ENCODE measurements around the gene CCDC85B. TPM values are rescaled to one million over a fixed set of nuclear protein-coding genes. Genes with fewer than 3 reads are reported as not detected.
"Not testable (repeated sequence)": the region's sequence is repeated elsewhere in the genome, so short reads cannot be mapped to it uniquely, and the experiment has no call there.

The CCDC85B gene
- total RNA-seq: 10 to 100 TPM; 63.5 to 99.5 (median 84.6) TPM

DNA sequence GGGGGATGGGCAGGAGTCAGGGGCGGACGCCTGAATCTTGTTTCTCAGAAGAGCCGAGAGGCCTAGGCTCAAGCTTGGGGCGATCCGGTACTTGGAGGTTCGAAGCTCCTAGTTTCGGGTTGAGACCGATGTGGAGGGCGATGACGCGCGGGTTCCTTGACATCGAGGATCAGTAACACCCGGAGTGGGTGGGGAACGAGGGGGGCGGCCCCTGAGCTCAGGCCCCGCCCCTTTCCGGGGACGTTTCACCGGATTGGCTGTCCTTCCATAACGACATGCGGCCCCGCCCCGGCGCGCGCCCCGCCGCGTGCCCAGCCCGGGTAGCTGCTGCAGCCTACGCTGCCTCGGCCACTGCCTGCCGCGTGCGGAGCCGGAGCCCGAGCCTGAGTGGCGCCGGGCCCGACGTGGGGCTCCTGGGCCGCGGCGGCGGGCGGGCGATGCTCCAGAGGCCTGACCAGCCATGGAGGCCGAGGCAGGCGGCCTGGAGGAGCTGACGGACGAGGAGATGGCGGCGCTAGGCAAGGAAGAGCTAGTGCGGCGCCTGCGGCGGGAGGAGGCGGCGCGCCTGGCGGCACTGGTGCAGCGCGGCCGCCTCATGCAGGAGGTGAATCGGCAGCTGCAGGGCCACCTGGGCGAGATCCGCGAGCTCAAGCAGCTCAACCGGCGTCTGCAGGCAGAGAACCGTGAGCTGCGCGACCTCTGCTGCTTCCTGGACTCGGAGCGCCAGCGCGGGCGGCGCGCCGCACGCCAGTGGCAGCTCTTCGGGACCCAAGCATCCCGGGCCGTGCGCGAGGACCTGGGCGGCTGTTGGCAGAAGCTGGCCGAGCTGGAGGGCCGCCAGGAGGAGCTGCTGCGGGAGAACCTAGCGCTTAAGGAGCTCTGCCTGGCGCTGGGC, at the start of gene CCDC85B:
Gene CCDC85B (plus strand): TSS at position 350 of the 895 bp plus-strand sequence. CDS start 111 bp downstream, at position 461.
- Histone ChIP-seq H3K9me3 (no peaks in the 10 kb centered on the region), H3K4me3 (peak within 1 kb of the TSS; percentile 71 to 84 (median 82)), H3K27me3 (no peaks in the 10 kb centered on the region), H3K4me1 (peaks cover 52 to 76% (median 69%) of the 10 kb centered on the region in 4 donors), H3K27ac (replicated peaks in 1 of 4) (peak within 1 kb of the TSS; percentile 96 to 100 (median 98)), H3K36me3 (peaks cover 0 to 15% (median 8%) of the 10 kb centered on the region in 4 donors)
- TF ChIP-seq EP300 (IDR thresholded peaks at IDR 0.05) (no peak), POLR2A (IDR thresholded peaks at IDR 0.05; ENCODE audit: low read depth) (peak; percentile 87), CTCF (IDR thresholded peaks at IDR 0.05) (peak in 2 of 3 experiments; percentile 9 to 22), POLR2AphosphoS5 (IDR thresholded peaks at IDR 0.05) (peak; percentile 94 to 99)
- peak; percentile 100 for DNase-seq (ENCODE audit: extremely low spot score)
- intact Hi-C loops (cut with DNase I): no loop called here
- 0% methylated on average over 8 of the region's 94 CpGs for WGBS

DNA sequence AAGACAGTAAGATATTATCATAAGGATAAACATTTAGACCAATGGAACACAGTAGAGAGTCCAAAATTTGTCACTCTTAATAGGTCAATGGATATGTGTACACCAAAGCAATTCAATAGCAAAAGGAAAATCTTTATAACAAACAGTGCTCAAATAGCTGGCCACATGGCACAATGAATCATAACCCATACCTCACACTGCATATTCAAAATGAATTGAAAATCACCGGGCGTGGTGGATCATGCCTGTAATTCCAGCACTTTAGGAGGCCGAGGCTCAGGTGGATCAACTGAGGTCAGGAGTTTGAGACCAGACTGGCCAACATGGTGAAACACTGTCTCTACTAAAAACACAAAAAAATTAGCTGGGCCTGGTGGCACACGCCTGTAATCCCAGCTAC, 48.3 kb upstream of the CCDC85B start:
- intact Hi-C loops (cut with DNase I): no loop called here
- DNase-seq (ENCODE audit: extremely low spot score): no peak
- WGBS: 98% methylated on average over 4 of the region's 4 CpGs

DNA sequence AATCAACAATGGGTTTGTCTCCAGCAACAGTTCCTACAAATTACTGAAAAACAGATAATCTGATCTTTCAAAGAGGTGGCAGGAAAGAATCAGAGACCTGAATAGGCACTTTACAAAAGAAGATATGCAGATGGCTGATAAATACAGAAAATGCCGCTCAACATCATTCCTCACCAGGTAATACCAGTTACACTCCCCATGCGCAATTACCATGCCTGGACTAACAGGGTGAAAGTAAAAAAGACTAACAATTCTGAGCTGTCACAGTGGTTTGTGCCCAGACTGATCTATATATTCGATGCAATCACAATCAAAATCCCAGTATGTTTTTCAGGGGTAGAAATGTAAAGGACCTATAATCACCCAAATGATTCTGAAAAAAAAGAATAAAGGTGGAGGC, 46.7 kb upstream of the CCDC85B start:
- Histone ChIP-seq H3K9me3 (no peaks in the 10 kb centered on the region), H3K27ac (replicated peaks in 1 of 4) (no peak overlapping the region), H3K4me3 (no peak overlapping the region), H3K36me3 (no peaks in the 10 kb centered on the region), H3K27me3 (no peaks in the 10 kb centered on the region), H3K4me1 (no peaks in the 10 kb centered on the region)
- 98% methylated on average over 3 of the region's 3 CpGs for WGBS
- TF ChIP-seq EP300 (IDR thresholded peaks at IDR 0.05) (no peak), POLR2AphosphoS5 (IDR thresholded peaks at IDR 0.05) (no peak)
- no peak for DNase-seq (ENCODE audit: extremely low spot score)
- intact Hi-C loops (cut with DNase I): no loop called here

More for the DNA sequence above, 48.3 kb upstream of the CCDC85B start:
- no peak for TF ChIP-seq POLR2AphosphoS5 (IDR thresholded peaks at IDR 0.05)
- TF ChIP-seq CTCF (IDR thresholded peaks at IDR 0.05): no peak
- no peak for TF ChIP-seq EP300 (IDR thresholded peaks at IDR 0.05)
- TF ChIP-seq POLR2A (IDR thresholded peaks at IDR 0.05; ENCODE audit: low read depth): no peak
- no peaks in the 10 kb centered on the region for H3K4me1 ChIP-seq
- no peak overlapping the region for H3K4me3 ChIP-seq
- no peaks in the 10 kb centered on the region for H3K36me3 ChIP-seq
- H3K27ac ChIP-seq (replicated peaks in 1 of 4): no peak overlapping the region
- H3K9me3 ChIP-seq: no peaks in the 10 kb centered on the region
- no peaks in the 10 kb centered on the region for H3K27me3 ChIP-seq

GRCh38 chr11:65844231-65844872, 46.1 kb upstream of the CCDC85B start:
- 91% methylated on average over 10 of the region's 10 CpGs for WGBS
- TF ChIP-seq POLR2A (IDR thresholded peaks at IDR 0.05; ENCODE audit: low read depth): no peak
- no peak for TF ChIP-seq EP300 (IDR thresholded peaks at IDR 0.05)
- no peak for TF ChIP-seq POLR2AphosphoS5 (IDR thresholded peaks at IDR 0.05)
- TF ChIP-seq CTCF (IDR thresholded peaks at IDR 0.05): no peak
- DNase-seq (ENCODE audit: extremely low spot score): no peak
- Histone ChIP-seq H3K27ac (replicated peaks in 1 of 4) (no peak overlapping the region), H3K27me3 (no peaks in the 10 kb centered on the region), H3K36me3 (no peaks in the 10 kb centered on the region), H3K4me3 (no peak overlapping the region), H3K4me1 (no peaks in the 10 kb centered on the region), H3K9me3 (no peaks in the 10 kb centered on the region)
- intact Hi-C loops (cut with DNase I): no loop called here

DNA sequence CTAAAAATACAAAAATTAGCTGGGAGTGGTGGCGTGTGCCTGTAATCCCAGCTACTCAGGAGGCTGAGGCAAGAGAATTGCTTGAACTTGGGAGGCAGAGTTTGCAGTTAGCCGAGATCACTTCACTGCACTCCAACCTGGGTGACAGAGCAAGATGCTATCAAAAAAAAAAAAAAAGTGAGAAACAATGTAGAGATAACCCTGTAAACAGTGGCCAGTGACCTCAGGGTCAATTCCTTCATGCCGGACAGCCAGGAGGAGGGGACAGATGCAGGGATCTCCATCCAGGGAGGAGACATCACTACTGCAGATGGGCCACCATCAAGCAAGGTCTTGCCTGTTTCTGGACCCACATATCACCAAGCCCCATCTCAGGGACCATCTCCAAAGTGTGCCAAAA, 42.7 kb upstream of the CCDC85B start:
- no peak for DNase-seq (ENCODE audit: extremely low spot score)
- H3K9me3 ChIP-seq: peaks cover 0 to 9% (median 3%) of the 10 kb centered on the region in 4 donors

DNA sequence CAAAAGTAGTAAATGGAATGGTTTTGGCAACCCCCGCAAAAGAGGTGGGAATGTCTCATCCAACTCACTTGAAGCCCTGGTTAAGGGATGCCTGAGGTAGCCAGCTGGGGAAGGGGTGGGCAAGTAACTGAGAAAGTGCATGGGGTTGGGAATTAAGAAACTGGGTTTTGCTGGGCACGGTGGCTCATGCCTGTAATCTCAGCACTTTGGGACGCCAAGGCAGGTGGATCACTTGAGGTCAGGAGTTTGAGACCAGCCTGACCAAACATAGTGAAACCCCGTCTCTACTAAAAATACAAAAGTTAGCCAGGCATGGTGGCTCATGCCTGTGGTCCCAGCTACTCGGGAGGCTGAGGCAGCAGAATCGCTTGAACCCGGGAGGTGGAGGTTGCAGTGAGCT, 41.8 kb upstream of the CCDC85B start:
- peaks cover 0 to 17% (median 7%) of the 10 kb centered on the region in 4 donors for H3K4me1 ChIP-seq
- WGBS: 60% methylated on average over 7 of the region's 7 CpGs
- H3K27me3 ChIP-seq; DNase-seq (ENCODE audit: extremely low spot score); intact Hi-C loops (cut with DNase I); H3K4me3 ChIP-seq; H3K9me3 ChIP-seq; H3K27ac ChIP-seq (replicated peaks in 1 of 4): not testable (repeated sequence)
- peaks cover 0 to 35% (median 34%) of the 10 kb centered on the region in 4 donors for H3K36me3 ChIP-seq

More for the DNA sequence above, 42.7 kb upstream of the CCDC85B start:
- H3K4me1 ChIP-seq: peaks cover 0 to 8% (median 2%) of the 10 kb centered on the region in 4 donors
- no peaks in the 10 kb centered on the region for H3K27me3 ChIP-seq
- no peak overlapping the region for H3K4me3 ChIP-seq
- peaks cover 0 to 25% (median 24%) of the 10 kb centered on the region in 4 donors for H3K36me3 ChIP-seq
- WGBS: 81% methylated on average over 3 of the region's 3 CpGs
- intact Hi-C loops (cut with DNase I): no loop called here
- TF ChIP-seq EP300 (IDR thresholded peaks at IDR 0.05): no peak
- TF ChIP-seq POLR2AphosphoS5 (IDR thresholded peaks at IDR 0.05): no peak
- TF ChIP-seq CTCF (IDR thresholded peaks at IDR 0.05): no peak
- TF ChIP-seq POLR2A (IDR thresholded peaks at IDR 0.05; ENCODE audit: low read depth): no peak
- H3K27ac ChIP-seq (replicated peaks in 1 of 4): no peak overlapping the region

All from esophagus muscularis mucosa (tissue), 4 donors.